Measurements from ENCODE around the gene SERPINE3.
A peak's percentile ranks its signal among the peaks of the same experiment; 100 is the strongest.

Gene SERPINE3

GRCh38 chr13:51331354-51331861, 8.1 kb upstream of the SERPINE3 start:
- H3K27ac ChIP-seq: peak overlapping the region; percentile 51
- no peaks in the 10 kb centered on the region for H3K27me3 ChIP-seq (ENCODE audit: insufficient read depth, low read depth)
- H3K79me2 ChIP-seq (ENCODE audit: insufficient read depth, low read depth): no peaks in the 10 kb centered on the region
- H3K4me3 ChIP-seq (IDR thresholded peaks at IDR 0.05; ENCODE audit: insufficient read depth, low read depth, low read length): no peak overlapping the region
- H4K20me1 ChIP-seq (ENCODE audit: insufficient read depth): no peaks in the 10 kb centered on the region
- H3K4me1 ChIP-seq (ENCODE audit: low read depth, poor library complexity, severe bottlenecking): peaks cover 36% of the 10 kb centered on the region
- H3K9ac ChIP-seq: no peak overlapping the region; the same call in 1 of the 2 replicates
- H2AFZ ChIP-seq (ENCODE audit: low read depth): peak overlapping the region; percentile 66
- no peaks in the 10 kb centered on the region for H3K36me3 ChIP-seq (ENCODE audit: insufficient read depth)
- no peak for TF ChIP-seq CTCF (conservative IDR thresholded peaks at IDR 0.05; ENCODE audit: low read depth, low read length)
- peak overlapping the region; percentile 74 for H3K4me2 ChIP-seq

GRCh38 chr13:51332566-51333361, 6.7 kb upstream of the SERPINE3 start:
- no peak overlapping the region for H3K4me3 ChIP-seq (IDR thresholded peaks at IDR 0.05; ENCODE audit: insufficient read depth, low read depth, low read length)
- no peaks in the 10 kb centered on the region for H4K20me1 ChIP-seq (ENCODE audit: insufficient read depth)
- no peak overlapping the region for H2AFZ ChIP-seq (ENCODE audit: low read depth)
- H3K79me2 ChIP-seq (ENCODE audit: insufficient read depth, low read depth): no peaks in the 10 kb centered on the region
- H3K27me3 ChIP-seq (ENCODE audit: insufficient read depth, low read depth): no peaks in the 10 kb centered on the region
- no peak overlapping the region for H3K27ac ChIP-seq
- H3K9ac ChIP-seq: no peak overlapping the region
- no peak for TF ChIP-seq CTCF (conservative IDR thresholded peaks at IDR 0.05; ENCODE audit: low read depth, low read length)
- no peaks in the 10 kb centered on the region for H3K36me3 ChIP-seq (ENCODE audit: insufficient read depth)
- H3K4me1 ChIP-seq (ENCODE audit: low read depth, poor library complexity, severe bottlenecking): peaks cover 36% of the 10 kb centered on the region
- H3K4me2 ChIP-seq: no peak overlapping the region

- Histone ChIP-seq H3K27me3 (ENCODE audit: insufficient read depth, low read depth) (no peaks in the 10 kb centered on the region), H3K79me2 (ENCODE audit: insufficient read depth, low read depth) (no peaks in the 10 kb centered on the region), H3K9ac (no peak overlapping the region), H3K4me1 (ENCODE audit: low read depth, poor library complexity, severe bottlenecking) (peaks cover 36% of the 10 kb centered on the region), H2AFZ (ENCODE audit: low read depth) (no peak overlapping the region), H3K36me3 (ENCODE audit: insufficient read depth) (no peaks in the 10 kb centered on the region), H3K27ac (no peak overlapping the region), H3K4me3 (IDR thresholded peaks at IDR 0.05; ENCODE audit: insufficient read depth, low read depth, low read length) (no peak overlapping the region), H4K20me1 (ENCODE audit: insufficient read depth) (no peaks in the 10 kb centered on the region), H3K4me2 (no peak overlapping the region)
- TF ChIP-seq CTCF (conservative IDR thresholded peaks at IDR 0.05; ENCODE audit: low read depth, low read length): no peak
These were observed 6.1 kb upstream of the SERPINE3 start for GRCh38 chr13:51333421-51333820.

GRCh38 chr13:51333826-51334225, 5.7 kb upstream of the SERPINE3 start:
- Histone ChIP-seq H4K20me1 (ENCODE audit: insufficient read depth) (no peaks in the 10 kb centered on the region), H3K4me1 (ENCODE audit: low read depth, poor library complexity, severe bottlenecking) (peaks cover 36% of the 10 kb centered on the region), H3K79me2 (ENCODE audit: insufficient read depth, low read depth) (no peaks in the 10 kb centered on the region), H3K27me3 (ENCODE audit: insufficient read depth, low read depth) (no peaks in the 10 kb centered on the region), H3K27ac (no peak overlapping the region), H3K36me3 (ENCODE audit: insufficient read depth) (no peaks in the 10 kb centered on the region), H3K4me2 (no peak overlapping the region), H3K9ac (no peak overlapping the region), H3K4me3 (IDR thresholded peaks at IDR 0.05; ENCODE audit: insufficient read depth, low read depth, low read length) (no peak overlapping the region), H2AFZ (ENCODE audit: low read depth) (no peak overlapping the region)
- TF ChIP-seq CTCF (conservative IDR thresholded peaks at IDR 0.05; ENCODE audit: low read depth, low read length): no peak

Measured in KMS-11 (cell line).